Fibroblast of the aortic adventitia (primary cell): Measurements from ENCODE around the gene RNF34. TPM values are rescaled to one million over a fixed set of nuclear protein-coding genes. Genes with fewer than 3 reads are reported as not detected.

Experiments
- DNase-seq: peaks from one replicate; pipeline ENCODE4 v3.0.0-alpha.2; 2010; ENCODE audit warnings: low read depth
- H3K4me3 ChIP-seq: 2 replicates; pipeline ENCODE4 v1.5.1; 2011; ENCODE audit warnings: low read depth, mild to moderate bottlenecking, control low read depth, low read length, moderate library complexity
- total RNA-seq: library from RNA; depleted of rRNA; stranded (reverse); fragments of >200 nt; gene quantifications from 2 replicates; pipeline ENCODE4 v1.2.3, GENCODE V29; 2012; ENCODE audit warnings: low replicate concordance
- TF ChIP-seq, protein P1 (sequence below): IDR thresholded peaks from 2 replicates; pipeline ENCODE4 v1.5.1; 2011; ENCODE audit warnings: mild to moderate bottlenecking, low read length, control low read depth, inconsistent platforms; ENCODE audit not compliant: insufficient read depth

Gene RNF34
- total RNA-seq, 1 donor = 36.9 TPM

DNA sequence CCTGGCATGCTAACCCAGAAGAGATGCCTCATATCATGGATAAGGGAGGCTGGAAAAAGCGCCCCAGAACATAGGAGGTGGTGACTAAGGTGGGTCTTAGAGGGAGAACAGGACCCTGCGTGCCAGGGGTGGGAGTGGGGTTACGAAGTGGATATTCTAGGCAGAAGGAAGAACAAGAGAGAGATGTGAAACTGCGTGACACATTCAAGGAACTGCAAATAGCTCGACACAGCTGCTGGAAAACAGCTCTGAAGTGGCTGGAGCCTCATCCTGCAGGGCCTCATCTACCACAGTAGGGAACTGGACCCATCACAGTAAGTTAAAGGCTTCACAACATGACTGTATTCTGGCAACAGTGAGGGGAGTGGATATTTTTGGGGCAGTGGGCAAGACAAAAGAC is 61.1 kb downstream of the RNF34 start:
- DNase-seq = no peak
- H3K4me3 ChIP-seq = no peak overlapping the region
- TF ChIP-seq, protein P1, sequence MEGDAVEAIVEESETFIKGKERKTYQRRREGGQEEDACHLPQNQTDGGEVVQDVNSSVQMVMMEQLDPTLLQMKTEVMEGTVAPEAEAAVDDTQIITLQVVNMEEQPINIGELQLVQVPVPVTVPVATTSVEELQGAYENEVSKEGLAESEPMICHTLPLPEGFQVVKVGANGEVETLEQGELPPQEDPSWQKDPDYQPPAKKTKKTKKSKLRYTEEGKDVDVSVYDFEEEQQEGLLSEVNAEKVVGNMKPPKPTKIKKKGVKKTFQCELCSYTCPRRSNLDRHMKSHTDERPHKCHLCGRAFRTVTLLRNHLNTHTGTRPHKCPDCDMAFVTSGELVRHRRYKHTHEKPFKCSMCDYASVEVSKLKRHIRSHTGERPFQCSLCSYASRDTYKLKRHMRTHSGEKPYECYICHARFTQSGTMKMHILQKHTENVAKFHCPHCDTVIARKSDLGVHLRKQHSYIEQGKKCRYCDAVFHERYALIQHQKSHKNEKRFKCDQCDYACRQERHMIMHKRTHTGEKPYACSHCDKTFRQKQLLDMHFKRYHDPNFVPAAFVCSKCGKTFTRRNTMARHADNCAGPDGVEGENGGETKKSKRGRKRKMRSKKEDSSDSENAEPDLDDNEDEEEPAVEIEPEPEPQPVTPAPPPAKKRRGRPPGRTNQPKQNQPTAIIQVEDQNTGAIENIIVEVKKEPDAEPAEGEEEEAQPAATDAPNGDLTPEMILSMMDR = no peak

DNA sequence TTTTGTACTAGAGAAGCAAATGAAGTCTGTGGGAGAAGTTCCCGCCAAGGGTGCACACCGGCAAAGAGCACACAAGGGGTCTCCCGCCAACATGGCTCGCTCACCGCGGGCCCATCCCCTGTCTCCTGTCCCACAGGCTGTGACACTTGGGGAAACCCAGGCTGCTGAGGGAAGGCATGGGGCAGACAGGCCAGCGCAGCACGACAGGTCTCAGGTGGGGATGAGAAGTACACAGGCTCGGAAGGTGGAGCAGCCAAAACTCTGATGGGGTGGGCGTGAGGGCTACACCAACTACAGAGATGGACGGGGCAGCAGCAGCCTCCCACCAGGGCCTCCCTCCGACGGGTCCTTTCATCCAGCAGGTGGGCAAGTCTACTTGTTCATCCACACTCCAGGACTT is 64.4 kb downstream of the RNF34 start:
- TF ChIP-seq, protein P1 = no peak
- no peak for DNase-seq
- H3K4me3 ChIP-seq = no peak overlapping the region

DNA sequence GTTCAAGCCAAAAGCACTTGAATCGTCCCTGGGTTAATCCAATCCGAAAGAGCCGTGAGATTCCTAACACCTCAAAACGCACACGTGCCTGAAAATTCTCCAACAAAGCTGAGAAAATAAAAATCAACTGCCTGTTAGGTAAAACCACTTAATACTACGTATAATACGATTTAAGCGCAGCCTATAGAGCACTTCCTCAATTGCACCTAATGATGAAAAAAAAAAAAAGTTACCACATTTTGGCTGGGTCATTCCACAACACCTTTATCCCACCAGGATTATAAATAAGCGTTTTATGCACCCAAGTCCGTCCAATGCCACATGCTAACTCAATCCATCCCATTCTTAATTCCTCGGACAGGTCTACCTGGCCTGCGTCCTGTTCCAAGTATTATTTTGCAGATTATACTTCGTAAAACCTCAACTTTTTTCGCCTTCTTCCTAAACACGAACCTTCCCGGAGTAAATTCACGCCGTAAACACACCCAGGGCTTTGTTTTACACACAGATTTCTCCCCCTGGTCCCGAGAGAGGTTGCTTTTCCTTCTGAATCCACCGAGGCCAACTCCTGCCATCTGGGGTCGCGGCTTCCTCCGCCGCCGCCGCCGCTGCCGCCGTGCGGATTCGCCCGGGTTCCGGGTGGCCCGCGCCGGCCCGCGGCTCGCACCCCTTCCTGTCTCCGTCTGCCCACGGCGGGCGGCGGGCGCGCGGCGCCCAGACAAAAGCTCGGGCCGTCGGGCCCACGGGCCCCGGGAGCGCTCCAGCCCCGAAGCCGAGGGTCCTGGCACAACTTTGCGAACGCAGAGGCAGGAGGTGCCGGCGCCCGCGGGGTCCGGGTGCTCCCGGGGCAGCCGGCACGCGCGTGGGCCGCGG is 66.2 kb downstream of the RNF34 start:
- H3K4me3 ChIP-seq = peak overlapping the region; percentile 60
- TF ChIP-seq, protein P1 = no peak
- no peak for DNase-seq

- peak overlapping the region; percentile 61 for H3K4me3 ChIP-seq
- DNase-seq = peak; percentile 71
- TF ChIP-seq, protein P1 = no peak
Observed at GRCh38 chr12:121466794-121467637, 67.1 kb downstream of the RNF34 start.

- H3K4me3 ChIP-seq = peak overlapping the region; percentile 61
- DNase-seq = no peak
- TF ChIP-seq, protein P1 = no peak
Observed at GRCh38 chr12:121467638-121468498, 68.0 kb downstream of the RNF34 start.

DNA sequence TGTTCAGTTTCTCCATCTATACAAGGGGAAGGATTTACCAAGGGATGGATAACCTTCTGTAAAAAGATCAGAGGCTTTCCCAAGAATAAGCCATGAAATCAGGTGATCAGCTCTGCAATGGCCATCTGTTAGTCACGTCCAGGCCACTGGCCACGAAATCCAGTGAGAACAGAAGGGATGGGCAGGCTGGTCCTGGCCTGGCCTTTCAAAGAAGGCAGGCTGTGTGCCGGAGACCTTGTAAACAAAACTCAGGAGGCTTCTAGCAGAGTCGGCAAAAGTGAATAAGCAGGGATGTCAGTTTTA is 68.5 kb downstream of the RNF34 start:
- peak; percentile 44 for DNase-seq
- H3K4me3 ChIP-seq = no peak overlapping the region
- TF ChIP-seq, protein P1 = no peak
